NOMO-1 treated with dmso at 0.1 percent for 144 hours (cell line): ENCODE measurements around the gene GNLY.

Experiments used
- DNase-seq: peaks from one replicate; lab custom pipeline; 2025; ENCODE audit not compliant: unreplicated experiment; lab: John Stamatoyannopoulos, UW

Gene GNLY

DNA sequence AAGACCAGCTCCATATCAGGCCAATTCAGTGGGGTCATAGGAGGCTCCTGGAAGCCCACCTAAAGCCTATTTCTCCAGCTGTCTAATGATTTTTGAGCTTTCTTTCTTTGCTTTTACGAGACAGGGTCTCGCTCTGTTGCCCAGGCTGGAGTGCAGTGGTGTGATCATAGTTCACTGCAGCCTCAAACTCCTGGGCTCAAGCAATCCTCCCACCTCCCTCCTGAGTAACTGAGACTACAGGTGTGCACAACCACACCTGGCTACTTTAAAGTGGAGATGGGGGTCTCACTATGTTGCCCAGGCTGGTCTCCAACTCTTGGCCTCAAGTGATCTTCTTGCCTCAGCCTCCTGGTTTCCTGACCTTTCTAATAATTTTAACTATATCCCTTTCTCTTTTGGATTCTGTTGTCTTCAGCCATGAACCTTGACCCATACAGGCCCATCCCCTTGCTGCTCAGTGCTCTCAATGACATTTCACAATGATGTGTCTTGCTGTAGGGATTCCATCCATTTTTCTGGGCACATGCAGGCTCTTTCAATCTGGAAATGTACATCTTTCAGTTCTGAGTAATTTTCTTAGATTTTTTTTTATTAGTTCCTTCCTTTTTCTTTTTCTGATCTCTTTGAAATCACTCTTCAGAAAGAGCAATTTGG lies 29.7 kb downstream of the GNLY start:
- no peak for DNase-seq

DNA sequence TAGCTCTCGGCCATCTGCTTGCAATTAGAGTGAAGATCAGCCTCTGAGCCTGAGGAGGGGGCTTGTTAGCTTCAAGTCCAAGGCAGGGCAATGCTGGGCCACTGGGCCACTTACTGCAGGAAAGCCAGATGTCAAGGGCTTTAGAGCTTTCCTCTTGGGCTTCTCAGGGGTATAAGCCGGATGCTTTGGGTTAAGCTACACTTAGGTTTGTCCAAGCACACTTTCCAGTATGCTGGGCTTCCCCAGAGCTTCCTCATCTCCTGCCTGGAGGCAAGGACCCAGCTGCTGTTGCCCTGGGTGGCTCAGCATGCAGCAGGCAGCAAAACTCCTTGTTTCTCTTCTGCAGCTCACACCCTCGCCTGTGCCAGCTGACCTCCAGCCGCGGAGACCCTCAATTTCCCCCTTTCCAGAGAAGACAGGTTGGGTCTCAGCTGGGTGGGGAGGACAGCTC lies 30.6 kb downstream of the GNLY start:
- no peak for DNase-seq

DNA sequence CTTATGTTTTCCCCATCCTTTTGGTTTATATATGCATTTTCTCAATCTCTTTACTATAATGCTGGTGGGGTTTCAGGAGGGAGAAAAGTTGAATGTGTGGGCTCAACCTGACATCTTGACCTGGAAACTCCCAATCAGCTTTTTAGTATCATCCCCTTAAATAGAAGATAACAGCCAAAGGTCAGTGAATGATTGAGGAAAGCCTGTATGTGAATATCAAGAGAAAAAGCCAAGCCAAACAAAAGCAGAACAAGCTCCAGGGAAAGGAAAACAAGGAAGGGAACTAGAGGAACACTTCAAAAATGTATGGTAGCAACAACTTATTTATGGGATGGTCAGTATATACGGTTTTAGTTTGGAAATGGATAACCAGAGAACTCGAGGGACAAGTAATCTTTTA lies 31.3 kb downstream of the GNLY start:
- no peak for DNase-seq

DNA sequence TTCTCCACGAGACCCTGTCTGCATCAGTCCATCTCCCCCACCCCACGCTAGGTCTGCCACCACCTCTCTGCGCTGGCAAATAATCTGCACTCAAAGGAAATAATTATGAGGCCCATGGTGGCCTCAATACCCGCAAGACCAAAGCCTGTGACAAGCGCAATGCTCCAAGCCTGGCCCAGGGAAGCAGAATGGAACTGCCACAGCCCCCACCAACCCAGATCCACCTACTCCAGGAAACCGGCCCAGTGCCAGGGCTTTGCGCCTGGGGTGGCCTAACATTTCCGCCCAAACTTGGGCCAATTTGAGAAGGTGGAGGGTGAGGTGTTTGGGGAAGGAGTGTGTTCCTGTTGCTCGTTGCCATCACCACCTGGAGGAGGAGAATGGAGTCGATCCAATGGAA lies 33.6 kb downstream of the GNLY start:
- no peak for DNase-seq

DNA sequence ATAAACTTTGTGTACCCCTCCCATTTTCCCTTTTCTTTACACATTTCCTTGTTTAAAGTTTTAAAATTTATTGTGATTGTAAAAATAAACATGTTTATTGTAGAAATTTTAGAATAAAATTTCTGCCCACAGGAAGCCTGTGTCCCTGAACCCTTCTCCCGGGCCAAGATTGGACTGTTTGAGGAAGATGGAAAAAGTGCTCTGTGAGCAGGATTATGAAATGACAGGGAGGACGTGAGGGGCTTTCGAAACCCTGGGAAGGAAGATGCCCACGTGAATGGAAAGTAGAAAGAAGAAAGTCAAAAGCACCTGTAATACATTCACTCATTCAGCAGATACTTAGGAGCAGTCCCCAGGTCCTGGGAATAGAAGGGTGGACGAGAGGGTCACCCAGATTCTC lies 34.2 kb downstream of the GNLY start:
- DNase-seq = no peak

DNA sequence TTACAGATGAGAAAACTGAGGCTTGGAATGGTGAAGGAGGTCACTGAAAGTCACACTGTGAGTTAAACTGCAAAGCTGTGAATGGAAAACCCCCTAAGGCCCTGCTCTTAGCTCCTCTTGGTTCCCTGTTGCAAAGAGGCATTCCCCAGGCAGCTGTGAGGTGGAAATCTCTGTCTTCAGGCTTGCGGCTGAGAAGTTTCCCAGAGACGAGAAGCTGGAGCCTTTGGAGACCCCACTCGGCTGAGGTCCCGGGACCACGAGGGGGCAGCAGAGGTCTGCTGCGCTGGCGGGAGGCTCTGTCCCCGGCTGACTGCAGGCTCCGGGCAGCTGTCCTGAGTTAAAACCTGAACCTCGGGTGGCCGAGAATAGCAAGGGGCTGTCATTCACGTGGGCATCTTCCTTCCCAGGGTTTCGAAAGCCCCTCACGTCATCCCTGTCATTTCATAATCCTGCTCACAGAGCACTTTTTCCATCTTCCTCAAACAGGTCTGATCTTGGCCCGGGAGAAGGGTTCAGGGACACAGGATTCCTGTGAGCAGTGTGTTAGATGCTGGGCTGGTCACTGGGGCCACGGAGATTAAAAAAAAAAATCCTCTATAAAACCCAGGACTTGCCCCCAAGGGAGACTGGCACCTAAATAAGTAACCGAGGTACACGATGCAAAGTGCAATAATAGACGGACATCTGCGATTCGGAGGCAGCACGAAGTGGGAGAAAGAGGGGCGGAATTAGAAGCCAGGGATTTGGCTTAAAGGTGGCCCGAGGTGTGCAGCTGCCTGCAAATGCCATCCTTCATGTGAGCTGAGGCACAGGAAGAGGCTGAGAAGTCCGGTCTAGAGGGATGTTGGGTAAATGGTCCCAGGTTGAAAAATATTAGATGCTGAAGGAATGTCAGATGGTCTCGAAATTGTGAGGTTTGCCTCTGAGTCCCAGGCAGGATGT lies 35.0 kb downstream of the GNLY start:
- DNase-seq = peak; percentile 65

DNA sequence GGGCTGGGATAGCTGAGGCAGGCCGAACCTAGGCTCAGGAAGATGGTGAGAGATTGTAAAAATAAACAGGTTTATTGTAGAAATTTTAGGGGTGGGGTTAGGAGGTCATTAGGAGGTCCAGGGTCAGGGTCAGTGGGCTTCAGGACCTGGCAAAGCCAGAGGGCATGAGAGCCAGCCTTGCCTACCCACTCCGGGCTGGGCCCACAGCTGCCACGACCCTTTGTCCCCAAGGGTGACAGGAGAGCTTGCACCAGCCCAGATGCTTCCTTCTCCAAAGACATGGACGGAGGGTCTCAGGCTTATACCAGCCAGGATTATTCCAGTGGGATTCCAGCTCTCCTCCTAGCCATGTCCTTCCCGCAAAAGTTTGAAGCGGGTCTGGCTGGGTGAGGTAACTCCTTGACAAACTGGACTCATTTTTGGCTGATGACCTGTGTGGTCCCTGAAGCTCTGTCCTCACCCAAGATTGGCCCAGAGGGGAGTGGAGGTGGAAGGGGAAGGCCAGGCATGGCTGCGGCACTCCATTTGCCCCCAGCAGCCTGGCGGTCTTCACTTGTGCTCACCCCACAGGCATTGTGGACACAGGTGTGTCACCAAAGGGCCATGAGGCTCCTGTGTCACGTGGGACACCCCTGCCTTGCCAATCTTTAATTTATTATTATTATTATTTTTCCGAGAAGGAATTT lies 35.8 kb downstream of the GNLY start:
- DNase-seq = no peak

DNA sequence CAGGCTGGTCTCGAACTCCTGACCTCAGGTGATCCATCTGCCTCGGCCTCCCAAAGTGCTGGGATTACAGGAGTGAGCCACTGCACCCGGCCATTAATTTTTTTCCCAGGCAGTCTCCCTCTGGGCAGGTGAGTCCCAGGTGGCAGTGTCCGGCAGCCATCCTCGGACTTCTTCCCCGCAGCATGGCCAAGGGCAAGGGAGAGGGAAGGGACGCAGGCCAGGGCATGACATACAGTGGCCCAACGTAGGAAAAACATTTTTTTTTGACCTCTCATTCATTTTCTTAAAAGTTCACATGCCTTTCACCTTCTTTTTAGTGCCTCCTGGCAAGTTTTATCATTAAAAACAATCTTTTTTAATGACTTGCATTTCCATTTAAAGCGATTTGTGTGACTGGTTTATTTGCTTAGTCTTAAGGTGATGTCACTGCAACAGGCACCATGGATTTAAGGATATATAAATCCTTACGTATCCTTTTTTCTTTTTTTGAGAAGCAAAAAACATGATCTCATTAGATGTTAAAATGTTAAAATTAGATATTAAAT lies 36.6 kb downstream of the GNLY start:
- DNase-seq = no peak

DNA sequence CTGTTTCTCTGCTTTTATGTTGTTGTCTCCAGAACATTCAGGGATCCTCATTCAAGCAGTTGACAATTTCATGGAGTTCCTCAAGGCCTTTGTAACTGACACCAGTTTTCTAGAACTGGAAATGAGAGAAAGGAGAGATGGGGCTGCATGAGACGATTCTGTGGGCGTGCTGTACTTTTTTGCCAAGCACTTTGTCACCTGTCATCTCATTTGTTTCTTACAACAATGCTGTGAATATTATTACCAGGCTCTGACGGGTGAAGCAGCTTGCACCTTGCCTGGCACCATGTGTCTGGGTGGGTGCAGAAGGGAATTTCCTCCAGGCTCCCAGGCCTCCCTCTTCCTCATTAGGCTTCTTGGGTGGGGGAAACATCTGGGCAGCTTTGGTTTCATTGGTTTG lies 37.4 kb downstream of the GNLY start:
- no peak for DNase-seq

DNA sequence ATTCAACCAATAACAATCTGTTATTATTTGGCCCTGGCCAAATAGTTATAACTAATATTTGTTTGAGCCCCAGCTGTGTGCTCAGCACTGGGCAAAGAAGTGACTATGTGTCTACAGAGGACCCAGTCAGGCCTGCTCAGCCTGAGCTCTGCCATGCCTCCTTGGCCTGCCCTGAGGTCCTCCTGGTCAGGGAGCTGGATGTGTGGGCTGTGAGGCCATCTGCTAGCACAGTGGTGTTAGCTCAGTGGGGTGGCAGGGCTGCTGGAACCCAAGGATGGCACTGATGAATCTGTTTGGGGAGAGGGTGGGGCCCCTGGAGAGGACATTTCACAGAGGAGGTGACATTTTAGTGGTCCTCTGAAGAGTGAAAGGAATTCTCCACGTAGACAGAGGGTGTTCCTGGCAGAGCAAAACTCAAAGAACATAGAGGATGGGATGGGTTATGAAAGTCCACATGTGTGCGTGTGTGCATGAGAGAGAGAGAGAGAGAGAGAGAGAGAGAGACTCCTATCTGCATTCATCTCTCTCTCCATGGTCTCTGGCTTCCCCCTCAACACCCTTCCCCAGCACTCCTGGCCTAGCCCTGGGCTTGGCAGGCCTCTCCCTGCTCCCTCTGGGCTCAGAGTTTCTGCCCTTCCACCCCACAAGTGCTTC lies 38.4 kb downstream of the GNLY start:
- DNase-seq = no peak

DNA sequence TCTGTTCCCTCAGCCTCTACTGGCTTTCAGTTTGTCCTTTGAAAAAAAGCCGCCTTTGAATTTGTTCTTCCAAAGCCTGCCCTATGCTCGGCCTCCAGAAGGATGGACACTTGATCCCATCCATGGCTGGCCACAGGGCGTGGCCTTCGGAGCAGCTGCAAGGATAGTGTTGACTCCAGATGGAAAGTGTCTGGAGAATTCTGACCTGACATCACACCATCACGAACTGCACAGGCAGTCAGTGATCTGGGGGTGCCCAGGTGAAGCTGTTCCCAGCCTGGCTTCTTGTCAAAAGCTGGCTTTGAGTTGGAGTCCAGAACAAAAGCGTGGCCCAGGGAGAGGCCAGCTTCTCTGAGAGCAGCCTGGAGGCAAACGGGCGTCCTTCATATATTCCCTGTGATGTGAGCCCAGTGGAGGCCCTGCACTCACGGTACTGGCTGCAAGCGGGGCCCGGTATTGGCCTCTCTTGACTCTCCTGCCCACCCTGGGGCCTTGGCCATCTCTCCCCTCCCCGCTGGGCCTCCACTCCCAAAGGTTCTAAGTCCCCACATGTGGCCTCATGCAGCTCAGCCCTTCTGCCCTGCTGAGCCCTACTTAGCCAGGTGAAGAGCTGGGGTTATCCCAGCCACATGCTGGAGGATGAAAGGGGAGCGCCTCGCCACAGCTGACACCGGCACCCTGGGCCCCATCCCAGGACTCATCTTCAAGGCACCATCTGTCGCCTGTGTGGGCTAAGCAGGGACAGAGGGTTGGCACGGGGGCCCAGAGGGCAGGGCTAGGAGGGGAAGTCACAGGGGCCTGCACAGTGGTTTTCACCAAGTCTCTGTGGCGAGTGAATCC lies 39.2 kb downstream of the GNLY start:
- DNase-seq = no peak

DNA sequence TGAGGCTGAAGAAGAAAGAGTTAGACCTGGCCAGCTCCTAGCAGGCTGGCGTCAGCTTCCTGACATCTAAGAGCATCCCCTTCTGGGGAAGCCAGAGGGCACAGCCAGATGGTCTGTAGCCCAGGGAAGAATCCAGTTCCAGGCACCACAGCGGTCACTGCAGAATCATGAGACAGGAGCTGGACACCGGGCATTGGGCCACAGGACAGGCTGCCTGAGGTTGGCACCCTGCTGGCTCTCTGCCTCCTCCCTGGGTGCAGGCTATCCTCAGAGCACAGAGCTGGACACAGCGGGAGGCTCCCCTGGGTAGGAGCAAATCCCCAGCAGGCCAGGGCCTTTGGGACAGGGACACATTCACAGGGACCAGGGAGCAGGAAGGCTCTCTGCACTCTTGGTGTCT lies 39.9 kb downstream of the GNLY start:
- no peak for DNase-seq

DNA sequence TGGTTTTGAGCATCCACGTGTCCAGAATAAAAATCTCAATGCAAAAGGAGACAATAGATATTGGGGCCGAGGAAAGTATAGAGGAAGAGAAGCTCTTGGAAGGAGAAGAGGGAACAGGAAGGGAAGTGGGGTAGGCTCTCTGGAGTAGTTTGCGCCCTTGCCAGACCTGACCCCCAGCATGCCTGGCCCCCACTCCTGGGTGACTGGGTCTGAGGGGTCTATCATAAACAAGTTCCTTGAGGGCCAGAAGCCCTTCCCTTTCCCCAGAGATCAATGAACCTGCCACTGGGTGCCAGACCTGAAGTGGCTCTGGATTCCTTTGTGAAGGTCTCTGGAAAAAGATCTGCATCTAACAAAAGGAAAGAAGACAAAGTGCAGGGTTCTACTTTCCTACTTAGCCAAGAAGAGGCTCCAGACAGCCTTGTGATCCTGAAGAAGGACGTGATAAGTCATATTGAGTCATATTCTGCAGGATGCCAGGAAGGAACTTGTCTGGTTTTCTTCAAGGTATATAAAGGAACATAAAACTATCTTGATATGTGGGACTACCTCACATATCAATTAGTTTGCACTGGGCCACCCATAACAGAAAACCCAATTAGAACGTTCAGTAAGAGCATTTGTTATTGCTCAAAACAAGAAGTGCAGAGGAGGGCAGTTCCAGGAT lies 40.9 kb downstream of the GNLY start:
- no peak for DNase-seq

DNA sequence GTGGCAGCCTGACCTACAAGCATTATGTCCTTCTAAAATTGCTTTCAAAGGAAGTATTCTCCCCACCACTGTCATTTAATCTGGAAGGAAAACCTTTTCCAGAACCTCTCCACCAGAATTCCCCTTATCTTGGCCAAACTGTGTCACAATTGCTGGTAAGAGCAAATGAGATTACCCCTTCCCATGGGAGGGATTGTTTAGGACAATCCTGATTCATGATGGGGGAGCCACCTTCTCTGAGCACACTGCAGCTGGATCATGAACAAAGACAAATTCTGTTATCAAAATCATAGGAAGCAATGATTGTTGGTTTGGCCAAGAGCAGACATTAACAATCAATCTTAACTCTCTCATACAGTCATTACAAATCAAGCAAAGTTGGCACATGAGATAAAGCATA lies 41.5 kb downstream of the GNLY start:
- no peak for DNase-seq

DNA sequence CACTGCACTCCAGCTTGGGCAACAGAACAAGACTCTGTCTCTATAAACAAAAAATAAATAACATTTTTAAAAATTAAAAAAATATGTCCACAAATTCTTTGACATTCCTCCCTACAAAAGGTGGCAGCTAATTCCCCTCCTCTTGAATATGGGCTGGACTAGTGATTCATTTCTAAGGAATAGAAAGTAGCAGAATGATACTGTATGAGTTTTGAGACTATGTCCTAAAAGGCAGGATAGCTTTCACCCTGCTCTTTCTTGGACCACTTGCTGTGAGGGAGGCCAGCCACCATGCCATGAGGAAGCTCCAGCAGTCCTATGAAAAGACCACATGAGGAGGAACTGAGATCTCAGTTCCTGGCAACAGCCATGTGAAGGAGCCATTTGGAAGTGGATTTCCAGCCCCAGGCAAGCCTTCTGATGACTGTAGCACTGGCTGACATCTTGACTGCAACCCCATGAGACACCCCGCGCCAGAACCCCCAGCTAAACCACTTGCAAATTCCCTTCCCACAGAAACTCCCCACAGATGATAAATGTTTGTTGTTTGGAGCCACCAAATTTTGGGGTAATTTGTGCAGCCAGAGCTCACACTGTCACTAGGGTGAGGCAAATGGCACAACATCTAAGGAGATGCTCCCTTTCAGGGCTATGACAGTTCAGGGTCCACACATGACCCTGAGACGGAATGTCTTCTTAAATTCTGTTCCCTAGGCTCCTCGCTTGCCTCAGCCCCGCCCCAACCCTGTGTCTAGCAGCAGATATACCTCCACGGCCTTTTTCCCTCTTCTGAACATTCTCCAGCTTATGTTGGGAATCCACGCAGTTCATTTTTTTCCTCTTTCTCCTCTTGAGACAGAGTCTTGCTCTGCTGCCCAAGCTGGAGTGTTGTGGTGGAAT lies 42.5 kb downstream of the GNLY start:
- DNase-seq = no peak

DNA sequence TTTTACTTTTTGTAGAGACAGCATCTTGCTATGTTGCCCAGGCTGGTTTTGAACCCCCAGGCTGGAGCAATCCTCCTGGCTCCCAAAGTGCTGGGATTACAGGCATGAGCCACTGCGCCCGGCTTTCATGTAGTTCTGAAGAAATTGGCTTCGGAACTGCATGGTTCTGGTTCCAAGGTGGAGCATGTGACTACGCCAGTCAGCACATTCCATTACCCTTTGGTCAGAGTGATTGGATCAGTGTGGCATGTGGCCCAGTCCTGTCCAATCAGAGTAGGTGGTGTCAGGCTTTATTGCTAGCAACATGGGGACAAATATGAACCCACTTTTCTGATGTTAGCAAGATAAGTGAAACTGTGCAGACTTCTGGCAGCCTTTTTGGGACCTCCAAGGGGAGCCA lies 43.3 kb downstream of the GNLY start:
- DNase-seq = no peak

DNA sequence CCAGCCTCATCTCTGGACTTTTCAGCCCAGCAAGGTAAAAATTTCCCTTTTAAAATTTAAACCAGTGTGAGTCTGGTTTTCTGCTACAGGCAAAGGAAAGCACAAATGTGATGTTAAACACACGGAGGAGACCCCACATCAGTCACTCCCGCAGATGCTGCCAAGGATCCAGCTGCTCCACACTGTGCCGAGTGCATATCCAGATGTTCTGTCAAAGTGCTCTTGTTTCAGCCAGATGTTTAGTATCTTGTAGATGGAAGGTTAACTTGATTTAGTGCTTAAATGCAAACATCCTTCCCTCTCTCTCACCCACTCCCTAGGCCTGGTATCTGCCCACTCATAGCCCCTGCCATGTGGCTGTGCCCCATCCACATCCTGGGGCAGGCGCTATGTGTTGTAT lies 43.8 kb downstream of the GNLY start:
- DNase-seq = no peak

DNA sequence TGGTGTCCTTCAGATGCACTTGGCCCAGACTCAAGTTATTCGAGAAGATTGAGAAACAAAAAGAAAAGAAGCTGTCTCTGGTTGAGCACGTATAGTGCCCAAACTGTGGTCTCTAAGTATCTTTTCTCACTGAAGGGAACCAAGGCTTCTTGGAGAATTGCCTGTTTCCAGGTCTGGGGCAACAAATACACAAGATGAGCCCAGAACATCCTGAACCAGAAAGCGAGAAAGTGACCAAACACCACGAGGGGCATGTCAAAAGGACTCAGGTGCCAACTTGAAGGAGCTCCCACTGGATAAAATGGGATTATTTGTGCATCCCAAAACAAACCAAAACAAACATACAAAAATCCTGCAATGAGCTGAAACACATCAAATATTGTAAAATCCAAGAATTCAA lies 46.0 kb downstream of the GNLY start:
- no peak for DNase-seq
